HCT116 (cell line): ENCODE results near the gene SHISAL2B. TPM values are rescaled to one million over a fixed set of nuclear protein-coding genes. Genes with fewer than 3 reads are reported as not detected.

Experiments
- ATAC-seq: fragments of 200-7000 bp; cut with Tn5 transposase; 2 replicates; pipeline ENCODE4 v1.9.1; 2020; ENCODE audit warnings: mild to moderate bottlenecking, moderate library complexity
- BruUV-seq: library from RNA; stranded (reverse); fragments of 400-500 nt; replicated peaks from 2 replicates; lab custom pipeline; 2021; lab: Mats Ljungman, UMichigan
- CTCF ChIA-PET: fragments of 300-600 bp; sonication (Branson Sonifier 250); formaldehyde crosslinking; loops from one replicate; lab custom pipeline; 2021; ENCODE audit warnings: antibody characterized with exemption; lab: Charles Lee
- POLR2A ChIA-PET: fragments of 300-600, 350-600 bp; sonication (Branson Sonifier 250); formaldehyde crosslinking; loops from one replicate; lab custom pipeline; 2021; ENCODE audit warnings: antibody characterized with exemption; lab: Charles Lee
- RAD21 ChIA-PET, 2 experiments: fragments of 300-600 bp; sonication (Branson Sonifier 250); formaldehyde crosslinking; loops; one replicate each; lab custom pipeline; 2023; ENCODE audit warnings: low total read pairs in 2 of 2; ENCODE audit not compliant: uncharacterized antibody in 2 of 2, unreplicated experiment in 2 of 2, low non-redundant PET in 1 of 2; lab: Charles Lee
- DNase-seq: peaks from one replicate; pipeline ENCODE4 v3.0.0-alpha.2; 2010; ENCODE audit warnings: low read depth, low spot score
- H2AFZ ChIP-seq: fragments of 200-600 bp; shearing (Covaris generic), sonication (generic); 2 replicates; pipeline ENCODE4 v1.6.1; 2017; ENCODE audit warnings: low read depth, mixed run types, mixed read lengths, antibody characterized with exemption, low read length; ENCODE audit not compliant: poor library complexity, severe bottlenecking
- H3K27ac ChIP-seq: 2 replicates; pipeline ENCODE4 v1.5.1; 2012; ENCODE audit warnings: low read depth, low read length
- H3K27me3 ChIP-seq: fragments of 200-600 bp; sonication (generic); 2 replicates; pipeline ENCODE4 v1.6.1; 2016; ENCODE audit warnings: mixed run types, low read length, mixed read lengths; ENCODE audit not compliant: insufficient read depth
- H3K36me3 ChIP-seq, 2 experiments: fragments of 200-500 bp in 1 of 2; fragments of 200-600 bp in 1 of 2; sonication (Bioruptor generic) in 1 of 2; sonication (generic) in 1 of 2; 2 replicates each; pipeline versions ENCODE4 v1.5.1 to v1.6.1; 2014 to 2016; ENCODE audit warnings: low read length in 2 of 2, inconsistent platforms in 1 of 2, mixed read lengths in 1 of 2, mixed run types in 1 of 2; ENCODE audit not compliant: insufficient read depth in 2 of 2, control insufficient read depth in 1 of 2
- H3K4me1 ChIP-seq, 2 experiments: fragments of 200-600 bp in 1 of 2; sonication (generic) in 1 of 2; 2 replicates each; pipeline versions ENCODE4 v1.5.1 to v1.6.1; 2012 to 2017; ENCODE audit warnings: low read length in 2 of 2, inconsistent platforms in 1 of 2, mild to moderate bottlenecking in 1 of 2, mixed read lengths in 1 of 2, mixed run types in 1 of 2, moderate library complexity in 1 of 2; ENCODE audit not compliant: insufficient read depth in 2 of 2, control insufficient read depth in 1 of 2
- H3K4me2 ChIP-seq: fragments of 200-600 bp; sonication (generic); 2 replicates; pipeline ENCODE4 v1.6.1; 2017; ENCODE audit warnings: mixed run types, low read length, mixed read lengths
- H3K4me3 ChIP-seq, 2 experiments: fragments of 200-600 bp in 1 of 2; sonication (generic) in 1 of 2; replicated peaks in 1 of 2; 2 replicates each; pipeline ENCODE4 v1.5.1; 2011 to 2016; ENCODE audit warnings: low read length in 2 of 2, control low read depth in 1 of 2, low read depth in 1 of 2, mild to moderate bottlenecking in 1 of 2, mixed read lengths in 1 of 2, mixed run types in 1 of 2
- H3K79me2 ChIP-seq: fragments of 200-600 bp; sonication (generic); 2 replicates; pipeline ENCODE4 v1.6.1; 2017; ENCODE audit warnings: mild to moderate bottlenecking, mixed run types, low read length, moderate library complexity, mixed read lengths; ENCODE audit not compliant: insufficient read depth
- H3K9ac ChIP-seq: fragments of 200-600 bp; sonication (generic); 2 replicates; pipeline ENCODE4 v1.6.1; 2016; ENCODE audit warnings: low read length, mixed read lengths
- H3K9me2 ChIP-seq: fragments of 200-600 bp; sonication (generic), shearing (Covaris generic); 2 replicates; pipeline ENCODE4 v1.6.1; 2017; ENCODE audit warnings: mixed run types, mild to moderate bottlenecking, moderate library complexity; ENCODE audit not compliant: insufficient read depth
- H3K9me3 ChIP-seq, 2 experiments: fragments of 200-500 bp in 1 of 2; fragments of 200-600 bp in 1 of 2; sonication (Bioruptor generic) in 1 of 2; sonication (generic) in 1 of 2; 2 replicates each; pipeline ENCODE4 v1.6.1; 2014 to 2017; ENCODE audit warnings: low read length in 2 of 2, mixed read lengths in 2 of 2, inconsistent platforms in 1 of 2, low read depth in 1 of 2, mild to moderate bottlenecking in 1 of 2, mixed run types in 1 of 2, moderate library complexity in 1 of 2; ENCODE audit not compliant: control insufficient read depth in 1 of 2, insufficient read depth in 1 of 2
- H4K20me1 ChIP-seq: fragments of 200-600 bp; sonication (generic), shearing (Covaris generic); 2 replicates; pipeline ENCODE4 v1.6.1; 2017; ENCODE audit warnings: mixed run types, mild to moderate bottlenecking, moderate library complexity; ENCODE audit not compliant: insufficient read depth
- CBX3 ChIP-seq: IDR thresholded peaks from 2 replicates; pipeline ENCODE4 v1.6.1; 2012; ENCODE audit warnings: low read depth
- CEBPB ChIP-seq: IDR thresholded peaks from 2 replicates; pipeline ENCODE4 v1.6.1; 2012; ENCODE audit warnings: low read depth
- EGR1 ChIP-seq: IDR thresholded peaks from 2 replicates; pipeline ENCODE4 v1.6.1; 2012; ENCODE audit warnings: low read depth
- ELF1 ChIP-seq: IDR thresholded peaks from 2 replicates; pipeline ENCODE4 v1.6.1; 2012; ENCODE audit warnings: low read depth, borderline replicate concordance
- EZH2 ChIP-seq: fragments of 200-600 bp; sonication (generic); IDR thresholded peaks from 2 replicates; pipeline ENCODE4 v1.6.1; 2017; ENCODE audit warnings: antibody characterized with exemption, mixed run types
- EZH2phosphoT487 ChIP-seq: fragments of 200-600 bp; IDR thresholded peaks from 2 replicates; pipeline ENCODE4 v1.6.1; 2018; ENCODE audit warnings: antibody characterized with exemption, borderline replicate concordance
- FOSL1 ChIP-seq: IDR thresholded peaks from 2 replicates; pipeline ENCODE4 v1.6.1; 2012; ENCODE audit warnings: low read depth
- POLR2A ChIP-seq: IDR thresholded peaks from 2 replicates; pipeline ENCODE4 v1.7.0; 2011; ENCODE audit warnings: borderline replicate concordance; ENCODE audit not compliant: insufficient read depth, insufficient read length; ENCODE audit errors: extremely low read depth
- POLR2AphosphoS5 ChIP-seq: IDR thresholded peaks from 2 replicates; pipeline ENCODE4 v1.6.1; 2011; ENCODE audit warnings: mild to moderate bottlenecking, low read depth, low read length, moderate library complexity
- RAD21 ChIP-seq: IDR thresholded peaks from 2 replicates; pipeline ENCODE4 v1.6.1; 2012; ENCODE audit warnings: low read depth, mild to moderate bottlenecking
- SP1 ChIP-seq: IDR thresholded peaks from 2 replicates; pipeline ENCODE4 v1.6.1; 2012; ENCODE audit warnings: low read depth
- SRF ChIP-seq: IDR thresholded peaks from 2 replicates; pipeline ENCODE4 v1.6.1; 2012; ENCODE audit warnings: low read depth
- TCF7L2 ChIP-seq: IDR thresholded peaks from 2 replicates; pipeline ENCODE4 v1.7.0; 2011; ENCODE audit warnings: borderline replicate concordance, inconsistent platforms; ENCODE audit not compliant: insufficient read depth, insufficient read length; ENCODE audit errors: extremely low read depth
- ZNF274 ChIP-seq: fragments of 200-500 bp; sonication (Bioruptor generic); IDR thresholded peaks from 2 replicates; pipeline ENCODE4 v1.6.1; 2014; ENCODE audit warnings: mild to moderate bottlenecking, low read depth, low read length, inconsistent platforms
- intact Hi-C: fragments of 100-400 bp; cut with micrococcal nuclease; formaldehyde crosslinking; loops from 2 replicates; pipeline ENCODE4 v1.10.0; 2022
- total RNA-seq: library from RNA; stranded (reverse); gene quantifications from one replicate; pipeline ENCODE4 v1.2.1, GENCODE V29; 2021; ENCODE audit not compliant: unreplicated experiment
- TF ChIP-seq, protein P1 (sequence below): IDR thresholded peaks from 2 replicates; pipeline ENCODE4 v1.6.1; 2012; ENCODE audit warnings: low read depth
- TF ChIP-seq, protein P2 (sequence below): IDR thresholded peaks from 2 replicates; pipeline ENCODE4 v1.6.1; 2012
- TF ChIP-seq, protein P3 (sequence below), 3 experiments: fragments of 200-600 bp in 1 of 3; sonication (generic) in 1 of 3; IDR thresholded peaks in 2 of 3; conservative IDR thresholded peaks in 1 of 3; 2 replicates each; pipeline ENCODE4 v1.5.1; 2012 to 2017; ENCODE audit warnings: low read depth in 2 of 3, low read length in 2 of 3, antibody characterized with exemption in 1 of 3, borderline replicate concordance in 1 of 3, control low read depth in 1 of 3, mild to moderate bottlenecking in 1 of 3, mixed read lengths in 1 of 3, mixed run types in 1 of 3, moderate library complexity in 1 of 3; ENCODE audit not compliant: insufficient read depth in 1 of 3
- TF ChIP-seq, protein P4 (sequence below): IDR thresholded peaks from 2 replicates; pipeline ENCODE4 v1.6.1; 2012

Gene SHISAL2B
- total RNA-seq, 1 experiment from 2014 or later: not detected

DNA sequence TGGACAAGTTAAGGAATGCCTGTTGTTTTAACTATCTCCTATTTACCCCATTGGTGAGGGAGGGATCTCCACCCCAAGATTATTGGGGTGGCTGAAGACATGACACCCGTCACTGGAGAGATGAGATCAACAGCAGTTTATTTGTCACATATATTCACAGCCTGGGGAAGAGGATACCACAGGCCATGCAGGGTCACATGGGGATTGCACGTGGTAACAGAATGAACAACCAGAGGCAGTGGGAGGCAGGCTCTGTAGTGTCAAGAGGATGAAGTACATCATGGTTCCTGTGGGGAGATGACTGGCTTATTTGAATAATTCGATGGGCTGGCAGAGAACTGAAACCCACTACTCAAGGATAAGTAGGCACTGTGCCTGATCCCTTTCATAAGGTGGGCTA lies 18.6 kb upstream of the SHISAL2B start:
- BruUV-seq: no TSS peak
- ATAC-seq: no peak
- CTCF ChIA-PET: no interaction called here

DNA sequence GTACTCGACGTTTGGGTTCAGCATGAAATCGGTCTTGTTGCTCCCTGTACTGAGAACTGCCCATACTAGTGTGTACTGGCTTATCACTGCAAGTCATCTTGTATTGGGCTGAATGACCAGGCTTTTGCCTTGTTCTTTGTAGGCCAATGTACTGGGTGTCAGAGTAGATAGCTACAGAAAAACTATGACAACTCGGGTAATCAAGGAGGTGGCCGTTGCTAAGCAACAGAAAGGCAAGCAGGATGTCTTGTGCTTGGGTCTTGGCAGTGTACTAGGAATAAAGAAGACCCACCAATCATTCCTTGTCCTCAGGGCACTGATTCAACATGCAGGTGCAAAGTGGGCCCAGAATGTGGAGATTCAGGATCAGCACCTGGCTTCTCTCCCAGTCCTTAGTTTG lies 11.9 kb upstream of the SHISAL2B start:
- Histone ChIP-seq H3K27me3 (no peaks in the 10 kb centered on the region), H2AFZ (no peak overlapping the region), H3K4me1 (no peaks in the 10 kb centered on the region), H3K36me3 (no peaks in the 10 kb centered on the region), H3K4me3 (no peak overlapping the region), H3K9me3 (no peaks in the 10 kb centered on the region), H3K79me2 (no peaks in the 10 kb centered on the region), H3K27ac (no peak overlapping the region), H3K9me2 (no peaks in the 10 kb centered on the region), H4K20me1 (no peaks in the 10 kb centered on the region), H3K9ac (no peak overlapping the region), H3K4me2 (no peak overlapping the region)
- ChIA-PET CTCF (no interaction called here), RAD21 (no interaction called here), POLR2A (no interaction called here)
- ATAC-seq (no peak), DNase-seq (no peak)
- TF ChIP-seq SP1: no peak
- TF ChIP-seq, protein P1, sequence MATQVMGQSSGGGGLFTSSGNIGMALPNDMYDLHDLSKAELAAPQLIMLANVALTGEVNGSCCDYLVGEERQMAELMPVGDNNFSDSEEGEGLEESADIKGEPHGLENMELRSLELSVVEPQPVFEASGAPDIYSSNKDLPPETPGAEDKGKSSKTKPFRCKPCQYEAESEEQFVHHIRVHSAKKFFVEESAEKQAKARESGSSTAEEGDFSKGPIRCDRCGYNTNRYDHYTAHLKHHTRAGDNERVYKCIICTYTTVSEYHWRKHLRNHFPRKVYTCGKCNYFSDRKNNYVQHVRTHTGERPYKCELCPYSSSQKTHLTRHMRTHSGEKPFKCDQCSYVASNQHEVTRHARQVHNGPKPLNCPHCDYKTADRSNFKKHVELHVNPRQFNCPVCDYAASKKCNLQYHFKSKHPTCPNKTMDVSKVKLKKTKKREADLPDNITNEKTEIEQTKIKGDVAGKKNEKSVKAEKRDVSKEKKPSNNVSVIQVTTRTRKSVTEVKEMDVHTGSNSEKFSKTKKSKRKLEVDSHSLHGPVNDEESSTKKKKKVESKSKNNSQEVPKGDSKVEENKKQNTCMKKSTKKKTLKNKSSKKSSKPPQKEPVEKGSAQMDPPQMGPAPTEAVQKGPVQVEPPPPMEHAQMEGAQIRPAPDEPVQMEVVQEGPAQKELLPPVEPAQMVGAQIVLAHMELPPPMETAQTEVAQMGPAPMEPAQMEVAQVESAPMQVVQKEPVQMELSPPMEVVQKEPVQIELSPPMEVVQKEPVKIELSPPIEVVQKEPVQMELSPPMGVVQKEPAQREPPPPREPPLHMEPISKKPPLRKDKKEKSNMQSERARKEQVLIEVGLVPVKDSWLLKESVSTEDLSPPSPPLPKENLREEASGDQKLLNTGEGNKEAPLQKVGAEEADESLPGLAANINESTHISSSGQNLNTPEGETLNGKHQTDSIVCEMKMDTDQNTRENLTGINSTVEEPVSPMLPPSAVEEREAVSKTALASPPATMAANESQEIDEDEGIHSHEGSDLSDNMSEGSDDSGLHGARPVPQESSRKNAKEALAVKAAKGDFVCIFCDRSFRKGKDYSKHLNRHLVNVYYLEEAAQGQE: no peak
- TF ChIP-seq ELF1: no peak
- no peak for TF ChIP-seq TCF7L2
- TF ChIP-seq ZNF274: no peak
- TF ChIP-seq, protein P2, sequence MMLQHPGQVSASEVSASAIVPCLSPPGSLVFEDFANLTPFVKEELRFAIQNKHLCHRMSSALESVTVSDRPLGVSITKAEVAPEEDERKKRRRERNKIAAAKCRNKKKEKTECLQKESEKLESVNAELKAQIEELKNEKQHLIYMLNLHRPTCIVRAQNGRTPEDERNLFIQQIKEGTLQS: no peak
- no peak for TF ChIP-seq FOSL1
- no peak for TF ChIP-seq EZH2phosphoT487
- intact Hi-C loops: no loop called here
- no TSS peak for BruUV-seq

More for the DNA sequence above, 18.6 kb upstream of the SHISAL2B start:
- H3K27ac ChIP-seq: no peak overlapping the region
- no peaks in the 10 kb centered on the region for H3K79me2 ChIP-seq
- TF ChIP-seq SRF: no peak
- TF ChIP-seq POLR2A: no peak
- TF ChIP-seq EGR1: no peak
- TF ChIP-seq EZH2: no peak
- TF ChIP-seq, protein P3, sequence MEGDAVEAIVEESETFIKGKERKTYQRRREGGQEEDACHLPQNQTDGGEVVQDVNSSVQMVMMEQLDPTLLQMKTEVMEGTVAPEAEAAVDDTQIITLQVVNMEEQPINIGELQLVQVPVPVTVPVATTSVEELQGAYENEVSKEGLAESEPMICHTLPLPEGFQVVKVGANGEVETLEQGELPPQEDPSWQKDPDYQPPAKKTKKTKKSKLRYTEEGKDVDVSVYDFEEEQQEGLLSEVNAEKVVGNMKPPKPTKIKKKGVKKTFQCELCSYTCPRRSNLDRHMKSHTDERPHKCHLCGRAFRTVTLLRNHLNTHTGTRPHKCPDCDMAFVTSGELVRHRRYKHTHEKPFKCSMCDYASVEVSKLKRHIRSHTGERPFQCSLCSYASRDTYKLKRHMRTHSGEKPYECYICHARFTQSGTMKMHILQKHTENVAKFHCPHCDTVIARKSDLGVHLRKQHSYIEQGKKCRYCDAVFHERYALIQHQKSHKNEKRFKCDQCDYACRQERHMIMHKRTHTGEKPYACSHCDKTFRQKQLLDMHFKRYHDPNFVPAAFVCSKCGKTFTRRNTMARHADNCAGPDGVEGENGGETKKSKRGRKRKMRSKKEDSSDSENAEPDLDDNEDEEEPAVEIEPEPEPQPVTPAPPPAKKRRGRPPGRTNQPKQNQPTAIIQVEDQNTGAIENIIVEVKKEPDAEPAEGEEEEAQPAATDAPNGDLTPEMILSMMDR (IDR thresholded peaks at IDR 0.05 in 2 of 3, conservative IDR thresholded peaks at IDR 0.05 in 1 of 3; ENCODE audit: borderline replicate concordance in 1 of 3, insufficient read depth in 1 of 3, low read depth in 2 of 3, low read length in 2 of 3): no peak
- TF ChIP-seq, protein P4, sequence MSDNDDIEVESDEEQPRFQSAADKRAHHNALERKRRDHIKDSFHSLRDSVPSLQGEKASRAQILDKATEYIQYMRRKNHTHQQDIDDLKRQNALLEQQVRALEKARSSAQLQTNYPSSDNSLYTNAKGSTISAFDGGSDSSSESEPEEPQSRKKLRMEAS: no peak
- no peak for TF ChIP-seq CBX3
- TF ChIP-seq SP1: no peak
- no peak for TF ChIP-seq RAD21
- TF ChIP-seq CEBPB: no peak
- TF ChIP-seq POLR2AphosphoS5: no peak
- RAD21 ChIA-PET: no interaction called here
- H3K9me2 ChIP-seq: no peaks in the 10 kb centered on the region
- intact Hi-C loops: no loop called here
- no peaks in the 10 kb centered on the region for H3K4me1 ChIP-seq
- no peak overlapping the region for H3K9ac ChIP-seq
- no peak for DNase-seq
- POLR2A ChIA-PET: no interaction called here
- H2AFZ ChIP-seq: no peak overlapping the region
- H3K4me2 ChIP-seq: no peak overlapping the region
- H3K9me3 ChIP-seq: no peaks in the 10 kb centered on the region
- H4K20me1 ChIP-seq: no peaks in the 10 kb centered on the region
- no peaks in the 10 kb centered on the region for H3K36me3 ChIP-seq
- H3K4me3 ChIP-seq: no peak overlapping the region
- no peaks in the 10 kb centered on the region for H3K27me3 ChIP-seq
